Peyer's patch (tissue), 4 donors: ENCODE results near the gene NCR1.
"Not testable (repeated sequence)": the region's sequence is repeated elsewhere in the genome, so short reads cannot be mapped to it uniquely, and the experiment has no call there.

ENCODE experiments used
- POLR2A ChIP-seq, 2 donors: fragments of 450-650 bp; IDR thresholded peaks; one replicate each; pipeline ENCODE4 v1.5.1; 2017; ENCODE audit warnings: antibody characterized with exemption in 2 of 2, mild to moderate bottlenecking in 2 of 2, moderate library complexity in 2 of 2
- TF ChIP-seq, protein P1 (sequence below), 6 experiments: fragments of 450-650 bp in 4 of 6; fragments of 200-600 bp in 2 of 6; sonication (generic) in 1 of 6; IDR thresholded peaks; one replicate each; pipeline ENCODE4 v1.5.1; 2017 to 2019; ENCODE audit warnings: antibody characterized with exemption in 6 of 6, mild to moderate bottlenecking in 3 of 6, moderate library complexity in 1 of 6

DNA sequence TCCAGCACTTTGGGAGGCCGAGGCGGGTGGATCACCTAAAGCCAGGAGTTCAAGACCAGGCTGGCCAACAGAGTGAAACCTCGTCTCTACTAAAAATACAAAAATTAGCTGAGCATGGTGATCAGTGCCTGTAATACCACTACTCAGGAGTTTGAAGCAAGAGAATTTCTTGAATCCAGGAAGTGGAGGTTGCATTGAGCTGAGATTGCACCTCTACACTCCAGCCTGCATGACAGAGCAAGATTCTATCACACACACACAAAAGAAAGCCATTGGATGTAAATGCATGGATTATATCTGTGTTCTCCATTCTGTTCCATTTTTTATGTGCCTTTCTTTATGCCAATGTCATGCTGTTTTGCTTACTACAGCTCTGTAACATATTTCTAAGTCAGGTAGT lies 47.5 kb upstream of the NCR1 start:
- TF ChIP-seq, protein P1, sequence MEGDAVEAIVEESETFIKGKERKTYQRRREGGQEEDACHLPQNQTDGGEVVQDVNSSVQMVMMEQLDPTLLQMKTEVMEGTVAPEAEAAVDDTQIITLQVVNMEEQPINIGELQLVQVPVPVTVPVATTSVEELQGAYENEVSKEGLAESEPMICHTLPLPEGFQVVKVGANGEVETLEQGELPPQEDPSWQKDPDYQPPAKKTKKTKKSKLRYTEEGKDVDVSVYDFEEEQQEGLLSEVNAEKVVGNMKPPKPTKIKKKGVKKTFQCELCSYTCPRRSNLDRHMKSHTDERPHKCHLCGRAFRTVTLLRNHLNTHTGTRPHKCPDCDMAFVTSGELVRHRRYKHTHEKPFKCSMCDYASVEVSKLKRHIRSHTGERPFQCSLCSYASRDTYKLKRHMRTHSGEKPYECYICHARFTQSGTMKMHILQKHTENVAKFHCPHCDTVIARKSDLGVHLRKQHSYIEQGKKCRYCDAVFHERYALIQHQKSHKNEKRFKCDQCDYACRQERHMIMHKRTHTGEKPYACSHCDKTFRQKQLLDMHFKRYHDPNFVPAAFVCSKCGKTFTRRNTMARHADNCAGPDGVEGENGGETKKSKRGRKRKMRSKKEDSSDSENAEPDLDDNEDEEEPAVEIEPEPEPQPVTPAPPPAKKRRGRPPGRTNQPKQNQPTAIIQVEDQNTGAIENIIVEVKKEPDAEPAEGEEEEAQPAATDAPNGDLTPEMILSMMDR (IDR thresholded peaks at IDR 0.05), result not testable (repeated sequence)
- not testable (repeated sequence) for TF ChIP-seq POLR2A (IDR thresholded peaks at IDR 0.05)
